Measurements from ENCODE around the gene AKAP14.
"Not testable (repeated sequence)": the region's sequence is repeated elsewhere in the genome, so short reads cannot be mapped to it uniquely, and the experiment has no call there.

Gene AKAP14

DNA sequence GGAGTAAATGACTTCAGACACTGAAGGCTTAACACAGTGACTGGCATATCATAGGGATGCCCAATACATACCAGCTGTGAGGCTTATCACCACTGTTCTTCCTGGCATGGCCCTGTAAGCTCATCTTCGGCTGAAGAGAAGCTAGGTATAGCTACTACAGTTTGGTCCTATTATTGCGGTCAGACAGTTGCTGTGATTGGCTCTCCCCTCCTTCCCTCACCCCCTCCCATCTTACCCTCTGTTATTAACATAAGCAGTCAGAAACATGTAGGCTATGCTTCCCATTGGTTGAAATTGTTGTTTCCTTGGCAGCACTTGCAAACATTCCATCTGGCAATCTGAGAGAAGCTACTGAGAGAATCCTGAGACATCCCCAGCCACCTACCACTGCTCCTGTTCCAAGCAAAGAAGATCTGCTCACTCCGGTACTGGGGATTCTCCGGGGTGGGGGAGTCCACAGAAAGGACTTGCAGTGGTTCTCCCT lies at the start of gene AKAP14:
Gene AKAP14, plus strand, starts transcription at position 51 of the 484 bp plus-strand sequence. CDS start 7,331 bp downstream, outside the sequence.
- DNase-seq = no peak

DNA sequence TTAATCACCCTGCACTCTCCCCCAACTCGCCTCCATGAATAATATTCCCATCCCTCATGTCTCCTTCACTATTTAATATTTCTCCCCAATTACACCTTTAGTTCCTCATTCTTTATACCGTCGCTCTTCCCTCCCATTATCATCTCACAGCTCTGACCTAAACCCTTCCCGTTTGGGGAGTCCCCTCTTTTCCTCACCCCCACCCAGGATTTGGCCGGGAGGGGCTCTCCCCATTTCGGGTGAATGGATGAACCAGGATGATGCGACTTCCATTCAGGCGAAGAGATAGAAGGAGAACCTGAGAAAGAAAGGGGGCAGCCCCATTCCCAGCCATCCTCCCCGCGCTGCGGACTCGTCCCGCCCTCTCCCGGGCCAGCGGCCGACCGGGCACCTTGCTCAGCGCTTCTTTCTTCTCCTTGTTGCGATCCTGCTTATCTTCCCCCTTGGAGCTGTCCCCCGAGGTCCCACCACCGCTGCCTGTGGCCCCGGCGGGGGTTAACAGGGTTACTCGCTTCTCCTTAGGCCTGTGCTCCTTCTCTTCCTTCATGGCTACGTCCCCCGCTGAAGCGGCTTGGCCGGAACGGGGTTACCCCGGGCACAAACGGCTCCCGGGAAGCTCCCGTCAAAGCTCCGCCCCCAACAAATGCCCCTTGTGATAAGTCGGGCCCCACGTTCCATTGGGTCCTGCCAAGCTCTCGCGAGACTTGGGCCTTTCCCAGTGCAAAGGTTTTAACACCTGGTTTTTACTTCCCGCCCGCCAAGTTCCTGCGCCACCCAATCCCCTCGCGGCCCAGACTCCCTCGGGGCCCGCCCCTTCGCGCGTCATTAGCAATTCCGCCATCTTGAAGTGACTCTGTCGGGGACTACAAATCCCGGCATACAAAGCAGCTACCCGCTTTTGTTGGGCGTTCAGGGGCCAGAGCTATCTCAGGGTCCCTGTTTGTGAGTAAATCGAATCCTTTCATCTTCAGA lies 43.0 kb upstream of the AKAP14 start, which contains the start of gene UPF3B:
Gene UPF3B, minus strand, starts transcription at position 582 of the 972 bp plus-strand sequence. Its CDS starts 35 bp downstream, at position 547.
- DNase-seq = peak; percentile 25 to 96 (median 86)

DNA sequence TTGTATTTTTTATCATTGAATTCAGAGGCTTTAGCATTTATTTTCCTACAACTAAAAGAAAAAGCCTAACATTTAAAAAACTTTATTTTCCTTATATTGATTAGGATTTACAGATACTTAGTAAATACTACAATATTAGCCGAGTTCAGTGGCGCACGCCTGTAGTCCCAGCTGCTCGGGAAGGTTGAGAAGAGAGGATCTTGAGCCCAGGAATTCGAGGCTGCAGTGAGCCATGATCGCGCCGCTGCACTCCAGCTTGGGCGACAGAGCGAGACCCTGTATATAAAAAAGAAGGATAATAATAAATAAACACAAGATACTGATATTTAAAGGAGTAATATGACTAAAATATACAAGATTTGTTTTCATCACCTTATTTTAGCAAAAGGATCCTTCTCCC lies 42.2 kb upstream of the AKAP14 start:
- DNase-seq = peak in 1 of 14 donors; percentile 20

DNA sequence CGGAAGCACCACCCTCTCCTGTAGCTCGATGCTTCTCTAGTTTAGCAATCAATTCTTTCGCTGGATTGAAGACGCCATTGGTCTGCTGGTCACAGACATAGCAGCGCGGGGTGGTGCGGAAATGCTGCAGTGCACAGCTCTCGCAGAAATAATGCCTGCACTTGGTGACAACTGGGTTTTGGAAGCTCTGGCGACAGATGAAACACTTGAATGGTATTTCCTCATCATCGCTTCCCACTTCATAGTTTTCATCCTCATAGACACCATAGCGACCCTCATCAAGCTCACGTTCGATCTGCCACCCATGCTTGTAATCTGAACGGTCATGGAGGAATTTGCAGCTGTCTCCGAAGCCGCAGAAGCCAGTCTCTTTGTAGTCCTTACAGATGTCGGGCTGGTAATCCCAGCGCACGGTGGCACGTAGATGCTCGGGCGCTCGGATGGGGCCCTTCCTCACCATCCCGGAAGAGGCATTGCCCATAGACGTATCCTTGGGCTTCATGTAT lies 25.0 kb upstream of the AKAP14 start:
- peak in 6 of 14 donors; percentile 8 to 39 (median 28) for DNase-seq

DNA sequence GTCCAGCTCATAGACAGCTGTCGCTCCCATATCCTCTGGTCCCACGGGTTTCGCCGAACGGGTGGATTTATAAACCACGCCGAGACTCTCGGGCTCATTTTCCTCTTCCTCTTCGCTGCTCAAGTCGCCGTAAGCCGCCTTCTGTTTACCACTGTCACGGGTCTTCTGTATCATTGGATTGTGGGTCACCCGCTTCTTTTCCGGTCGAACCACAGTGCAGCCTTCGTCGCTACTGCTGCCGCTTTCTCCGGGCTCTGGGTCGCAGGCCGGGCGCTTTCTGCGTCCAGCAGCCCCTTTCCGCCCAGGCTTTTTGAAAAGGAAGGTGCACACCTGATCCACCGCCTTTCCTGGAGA lies 24.5 kb upstream of the AKAP14 start:
- DNase-seq = peak in 4 of 14 donors; percentile 42 to 49 (median 48)

DNA sequence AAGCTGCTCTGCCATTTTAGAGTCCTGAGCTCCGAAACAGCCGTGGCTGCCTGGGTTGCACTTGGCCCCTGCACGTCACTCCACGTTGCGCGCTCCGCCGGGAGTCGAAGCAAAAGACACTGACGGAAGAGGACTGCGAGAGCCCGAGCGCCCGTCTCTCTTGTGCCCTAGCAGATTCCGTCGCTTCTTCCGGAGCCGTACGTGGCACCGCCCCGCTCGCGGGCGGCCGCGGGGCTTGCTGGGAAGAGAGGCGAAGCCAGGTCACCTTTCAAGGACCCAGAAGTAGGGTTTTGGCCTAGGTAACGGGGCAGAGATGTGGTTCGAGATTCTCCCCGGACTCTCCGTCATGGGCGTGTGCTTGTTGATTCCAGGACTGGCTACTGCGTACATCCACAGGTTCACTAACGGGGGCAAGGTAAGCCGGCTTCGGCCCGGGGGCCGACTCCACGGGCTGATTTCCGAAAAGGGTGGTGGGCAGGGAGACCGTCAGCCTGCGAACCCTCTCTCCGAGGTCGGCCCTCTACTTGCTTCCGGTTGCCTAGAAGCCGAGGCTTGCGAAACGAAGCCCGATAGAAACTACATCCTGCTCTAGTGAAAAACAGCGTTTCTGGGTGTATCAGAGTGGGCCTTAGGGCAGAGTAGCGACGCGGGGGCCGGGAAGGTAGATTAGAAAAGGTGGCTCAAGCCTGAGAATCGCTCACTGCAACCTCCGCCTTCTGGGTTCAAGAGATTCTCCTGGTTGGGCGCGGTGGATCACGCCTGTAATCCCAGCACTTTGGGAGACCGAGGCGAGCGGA lies 23.9 kb upstream of the AKAP14 start, which contains the start of the genes NDUFA1 and RNF113A:
Gene NDUFA1, plus strand, starts transcription at position 234 of the 797 bp plus-strand sequence. Its CDS starts 80 bp downstream, at position 314.
Gene RNF113A, minus strand, starts transcription at position 135 of the 797 bp plus-strand sequence. Its CDS starts 120 bp downstream, at position 15.
- DNase-seq = peak; percentile 12 to 87 (median 72)

DNA sequence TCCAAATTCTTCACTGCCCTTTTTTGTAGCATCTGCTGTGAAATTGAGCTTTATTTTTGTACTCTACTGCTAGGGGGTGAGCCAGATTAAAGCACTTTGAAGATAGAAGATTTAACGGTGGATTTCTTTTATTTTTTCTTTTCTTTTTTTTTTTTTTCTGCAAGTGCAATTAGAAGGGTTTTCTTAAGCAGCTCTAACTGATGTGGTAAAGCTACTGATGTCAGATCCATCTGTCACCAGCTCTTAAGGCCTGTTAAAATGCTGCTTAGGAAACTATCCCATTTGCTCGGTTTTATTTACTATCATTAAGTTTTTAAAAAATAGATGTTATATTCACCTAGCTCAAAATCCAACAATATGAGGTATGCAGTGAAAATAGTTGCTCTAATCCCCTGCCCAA lies 17.0 kb upstream of the AKAP14 start:
- no peak for DNase-seq

DNA sequence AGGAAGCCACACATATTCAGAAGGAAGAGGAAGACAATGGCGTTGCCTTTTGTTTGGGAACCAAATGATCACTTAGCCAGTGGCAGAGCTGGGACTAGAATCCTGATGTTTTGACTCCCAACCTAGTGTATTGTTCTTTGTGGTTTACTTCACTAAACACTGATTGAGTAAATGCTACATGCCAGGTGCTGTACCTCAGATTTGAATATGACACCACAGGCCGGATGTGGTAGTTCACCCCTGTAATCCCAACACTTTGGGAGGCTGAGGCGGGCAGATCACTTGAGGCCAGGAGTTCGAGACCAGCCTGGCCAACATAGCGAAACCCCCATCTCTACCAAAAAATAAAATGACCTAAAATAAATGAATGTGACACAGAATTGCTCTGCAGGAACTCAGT lies 15.6 kb upstream of the AKAP14 start:
- no peak for DNase-seq

DNA sequence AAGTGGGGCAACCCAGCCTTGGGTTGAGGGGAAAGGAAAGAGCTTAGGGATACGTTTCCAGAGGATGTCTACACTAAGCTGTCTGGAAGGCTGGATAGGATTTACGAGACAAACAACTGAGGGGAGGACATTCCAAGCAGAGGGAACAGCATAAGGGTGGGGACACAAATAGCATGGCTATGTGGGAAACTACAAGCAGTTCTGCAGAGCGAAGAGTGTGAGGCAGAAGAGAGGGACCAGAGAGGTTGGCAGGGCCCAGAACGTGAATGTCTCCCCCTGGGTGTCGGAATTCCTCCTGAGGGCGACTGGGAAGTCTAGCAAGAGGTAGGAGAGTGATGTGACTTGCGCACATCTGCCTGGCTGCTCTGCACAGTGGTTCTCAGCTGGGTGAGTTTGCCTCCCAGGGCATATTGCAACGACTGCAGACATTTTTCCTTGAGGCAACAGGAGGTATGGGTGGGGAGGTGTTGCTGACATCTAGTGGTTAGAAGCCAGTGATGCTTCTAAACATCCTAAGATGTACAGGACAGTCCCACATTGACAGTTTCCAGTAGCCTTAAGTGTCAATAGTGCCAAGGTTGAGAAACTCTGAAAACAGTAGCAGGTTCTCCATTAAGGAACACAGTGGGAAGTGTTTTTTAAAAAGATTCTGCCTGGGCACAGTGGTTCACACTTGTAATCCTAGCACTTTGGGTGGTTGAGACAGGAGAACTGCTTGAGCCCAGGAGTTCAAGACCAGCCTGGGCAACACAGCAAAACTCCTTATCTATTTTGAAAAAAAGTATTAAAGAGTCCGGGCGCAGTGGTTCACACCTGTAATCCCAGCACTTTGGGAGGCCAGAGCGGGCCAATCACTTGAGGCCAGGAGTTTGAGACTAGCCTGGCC lies 14.9 kb upstream of the AKAP14 start:
- no peak for DNase-seq

DNA sequence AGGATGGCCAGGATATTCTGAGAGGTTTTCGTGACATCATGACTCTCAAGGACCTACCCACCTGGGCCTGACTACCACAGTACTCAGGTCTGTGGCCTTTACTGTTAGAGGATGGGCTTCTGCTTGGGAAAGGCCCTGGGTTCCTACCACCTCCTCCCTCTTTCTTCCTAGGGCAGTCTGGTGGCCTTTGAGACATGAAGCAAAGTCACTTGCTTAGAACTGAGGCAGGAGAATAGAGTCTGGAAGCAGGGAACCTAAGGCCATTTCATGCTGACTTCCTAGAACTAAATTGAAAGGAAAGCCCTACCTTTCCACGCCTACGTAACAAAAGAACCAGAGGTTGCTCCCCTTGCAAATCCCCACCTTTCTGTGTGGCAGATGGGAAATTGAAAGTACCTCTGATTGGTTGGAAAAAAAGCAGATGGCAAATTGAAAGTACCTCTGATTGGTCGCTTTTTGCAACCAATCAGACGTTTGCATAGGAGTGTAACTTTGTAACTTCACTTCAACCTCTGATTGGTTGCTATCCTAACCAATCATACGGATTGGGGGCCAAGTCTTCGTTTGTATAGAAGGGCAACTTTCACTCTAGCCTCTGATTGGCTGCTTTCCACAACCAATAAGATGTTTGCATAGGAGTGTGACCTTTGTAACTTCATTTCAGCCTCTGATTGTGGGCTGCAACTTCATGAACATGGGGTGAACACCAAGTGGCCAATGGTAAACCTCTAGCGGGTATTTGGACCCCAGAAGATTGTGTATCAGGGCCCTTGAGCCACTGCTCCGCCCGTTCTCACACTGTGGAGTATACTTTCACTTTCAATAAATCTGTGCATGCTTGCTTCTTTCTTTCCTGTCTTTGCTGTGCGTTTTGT lies 9.9 kb upstream of the AKAP14 start:
- no peak for DNase-seq

DNA sequence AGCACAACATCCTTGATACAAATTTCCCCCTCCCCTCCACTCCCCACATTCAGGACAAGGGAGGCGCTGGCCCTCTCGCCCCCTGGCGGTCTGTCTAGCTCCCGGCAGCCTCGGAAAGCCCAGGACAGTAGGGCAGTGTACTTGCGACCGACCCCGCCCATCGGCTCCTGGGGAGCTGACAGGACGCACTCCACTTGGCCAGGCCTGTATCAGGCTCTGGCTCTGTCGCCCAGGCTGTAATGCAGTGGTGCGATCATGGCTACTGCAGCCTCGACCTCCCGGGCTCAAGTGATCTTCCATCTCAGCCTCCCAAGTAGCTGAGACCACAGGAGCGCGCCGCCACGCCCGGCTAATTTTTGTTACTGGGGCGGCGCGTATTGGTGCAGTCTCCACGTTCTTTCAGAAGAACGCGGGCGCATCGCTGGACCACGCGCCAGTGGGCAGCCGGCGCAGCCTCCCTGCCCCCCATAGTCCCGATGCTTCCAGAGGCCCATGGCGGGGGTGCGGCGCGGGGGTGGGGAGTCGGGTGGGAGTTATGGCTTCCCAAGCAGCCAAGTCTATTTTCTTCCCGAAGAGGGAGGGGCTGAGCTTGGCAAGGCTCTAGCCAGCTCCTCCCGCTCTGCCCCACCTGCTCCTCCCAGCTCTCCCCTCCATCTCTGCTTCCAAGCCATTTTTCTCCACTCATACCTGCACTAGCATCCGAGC lies 7.8 kb upstream of the AKAP14 start:
- peak in 3 of 14 donors; percentile 1 to 13 (median 3) for DNase-seq

DNA sequence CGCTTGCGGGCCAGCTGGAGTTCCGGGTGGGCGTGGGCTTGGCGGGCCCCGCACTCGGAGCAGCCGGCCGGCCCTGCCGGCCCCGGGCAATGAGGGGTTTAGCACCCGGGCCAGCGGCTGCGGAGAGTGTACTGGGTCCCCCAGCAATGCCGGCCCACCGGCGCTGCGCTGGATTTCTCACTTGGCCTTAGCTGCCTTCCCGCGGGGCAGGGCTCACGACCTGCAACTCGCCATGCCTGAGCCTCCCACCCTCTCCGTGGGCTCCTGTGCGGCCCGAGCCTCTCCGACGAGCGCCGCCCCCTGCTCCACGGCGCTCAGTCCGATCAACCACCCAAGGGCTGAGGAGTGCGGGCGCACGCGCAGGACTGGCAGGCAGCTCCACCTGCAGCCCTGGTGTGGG lies 5.1 kb upstream of the AKAP14 start:
- not testable (repeated sequence) for DNase-seq

DNA sequence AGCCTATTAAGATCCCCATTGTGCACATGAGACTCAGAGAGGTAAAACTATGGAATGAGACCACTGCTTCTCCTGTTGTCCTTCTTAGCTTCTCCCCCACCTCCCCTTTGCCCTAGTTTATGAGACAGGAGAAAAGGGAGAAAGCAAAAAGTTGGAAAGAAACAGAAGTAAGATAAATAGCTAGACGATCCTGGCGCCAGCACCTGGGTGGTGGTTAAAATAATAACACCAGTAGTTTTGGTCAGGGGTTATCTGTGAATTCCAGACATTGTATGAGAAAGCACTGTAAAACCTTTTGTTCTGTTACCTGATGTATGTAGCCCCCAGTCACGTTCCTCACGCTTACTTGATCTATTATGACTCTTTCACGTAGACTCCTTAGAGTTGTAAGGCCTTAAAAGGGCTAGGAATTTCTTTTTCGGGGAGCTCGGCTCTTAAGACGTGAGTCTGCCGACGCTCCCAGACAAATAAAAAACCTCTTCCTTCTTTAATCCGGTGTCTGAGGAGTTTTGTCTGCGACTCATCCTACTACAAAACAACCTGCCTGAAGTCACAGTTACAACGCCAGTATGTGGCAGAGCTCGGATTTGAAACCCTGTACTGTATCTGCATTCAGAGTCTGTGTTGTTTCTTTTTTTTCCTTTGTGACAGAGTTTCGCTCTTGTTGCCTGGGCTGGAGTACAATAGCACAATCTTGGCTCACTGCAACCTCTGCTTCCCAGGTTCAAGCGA lies 3.6 kb upstream of the AKAP14 start:
- not testable (repeated sequence) for DNase-seq

DNA sequence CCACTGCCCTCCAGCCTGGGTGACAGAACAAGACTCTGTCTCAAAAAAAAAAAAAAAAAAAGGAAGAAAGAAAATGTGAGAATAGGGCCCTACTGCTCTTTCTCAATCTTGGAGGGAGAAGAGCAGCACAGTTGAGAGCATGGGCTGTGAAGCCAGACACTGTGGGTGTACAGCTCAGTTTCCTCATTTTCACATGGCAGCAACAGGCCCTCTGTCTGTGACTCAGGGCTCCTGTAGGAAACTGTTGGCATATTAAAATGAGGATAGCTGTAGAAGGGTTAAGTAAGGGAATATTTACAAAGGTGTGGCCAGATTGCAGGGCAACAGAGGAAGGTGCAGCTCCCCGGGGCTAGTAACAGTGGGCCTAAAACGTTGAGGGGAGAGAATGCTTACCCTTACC lies 3.4 kb downstream of the AKAP14 start:
- DNase-seq = peak in 1 of 14 donors; percentile 0

DNA sequence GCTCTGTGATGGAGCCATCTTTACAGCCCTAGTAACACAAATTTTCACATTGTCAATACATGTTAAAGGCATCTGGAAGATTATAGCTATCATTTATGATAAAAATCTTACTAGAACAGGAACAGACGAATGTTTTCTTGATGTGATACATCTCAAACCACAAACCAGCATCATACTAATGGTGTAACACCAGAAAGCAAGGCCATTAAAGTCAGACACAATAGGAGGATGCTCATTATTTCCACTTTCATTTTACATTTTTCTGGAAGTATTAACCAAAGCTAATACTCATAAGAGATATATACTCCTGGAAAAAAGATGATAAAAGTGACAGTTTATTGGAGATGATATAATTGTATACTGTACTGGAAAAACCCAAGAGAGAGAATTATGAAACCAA lies 5.3 kb downstream of the AKAP14 start:
- no peak for DNase-seq

DNA sequence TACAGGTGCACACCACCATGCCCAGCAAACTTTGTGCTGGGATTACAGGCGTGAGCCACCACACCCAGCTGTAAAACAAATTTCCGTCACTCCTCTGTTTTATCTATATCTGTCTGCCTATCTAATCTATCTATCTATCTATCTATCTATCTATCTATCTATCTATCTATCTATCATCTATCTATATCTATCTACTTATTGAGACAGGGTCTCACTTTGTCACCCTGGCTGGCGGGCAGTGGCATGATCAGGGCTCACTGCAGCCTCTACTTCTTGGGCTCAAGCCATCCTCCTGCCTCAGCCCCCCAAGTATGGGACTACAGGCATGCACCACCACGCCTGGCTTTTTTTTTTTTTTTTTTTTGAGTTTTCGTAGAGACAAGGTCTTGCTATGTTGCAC lies 20.6 kb downstream of the AKAP14 start:
- DNase-seq = no peak

DNA sequence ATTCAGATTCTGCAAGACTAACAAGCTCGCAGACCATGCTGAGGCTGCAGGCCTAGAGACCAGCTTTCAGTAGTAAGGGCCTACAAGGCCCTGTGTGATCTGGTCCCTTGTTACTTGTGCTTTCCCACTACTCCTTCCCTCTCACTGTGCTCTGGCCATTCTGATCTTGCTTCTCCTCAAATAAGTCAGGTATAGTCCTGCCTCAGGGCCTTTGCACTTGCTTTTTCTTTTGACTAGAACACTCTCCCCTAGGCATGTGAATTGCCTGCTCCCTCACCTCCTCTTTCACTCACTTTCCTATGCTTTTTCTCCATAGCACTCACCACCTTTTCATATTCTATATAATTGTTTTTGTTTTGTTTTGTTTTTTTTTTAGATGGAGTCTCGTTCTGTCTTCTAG lies 22.2 kb downstream of the AKAP14 start:
- DNase-seq = no peak

DNA sequence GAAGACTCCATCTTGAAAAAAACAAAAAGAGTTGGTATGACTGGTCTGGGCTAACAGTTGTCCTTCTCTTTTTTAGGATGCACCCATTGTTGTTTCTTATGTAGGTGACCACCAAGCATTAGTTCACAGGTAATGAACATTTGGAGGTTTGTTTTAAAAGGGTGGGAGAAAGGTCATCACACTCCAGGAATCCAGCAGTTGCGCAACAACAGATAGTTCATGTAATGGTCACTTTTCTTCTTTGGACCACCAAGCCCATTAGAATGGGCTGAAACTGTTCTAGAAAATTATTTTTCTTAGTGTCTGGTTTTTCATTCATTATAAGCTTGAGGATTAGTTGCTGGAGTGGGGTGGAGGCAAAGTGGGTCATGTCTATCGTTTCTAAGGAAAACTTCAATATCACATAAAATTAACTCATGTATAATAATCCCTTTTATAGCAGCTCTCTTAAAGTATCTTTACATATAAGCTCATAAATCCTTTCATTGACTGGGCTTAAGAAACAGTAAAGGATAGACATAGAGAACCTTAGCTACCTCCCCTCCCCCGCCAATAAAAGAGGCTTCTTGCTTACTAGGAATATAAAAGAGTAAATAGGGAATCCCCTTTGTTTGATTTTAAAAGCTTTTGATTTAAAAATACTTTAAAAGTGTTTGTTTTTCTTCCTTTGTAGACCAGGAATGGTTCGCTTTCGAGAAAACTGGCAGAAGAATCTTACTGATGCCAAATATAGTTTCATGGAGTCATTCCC lies 24.3 kb downstream of the AKAP14 start:
- no peak for DNase-seq

Measured in C1 segment of cervical spinal cord (tissue), 14 donors.